Skeletal muscle tissue (tissue), 4 donors: ENCODE data around the gene SELENOS. TPM values are rescaled to one million over a fixed set of nuclear protein-coding genes. Genes with fewer than 3 reads are reported as not detected.
A peak's percentile ranks its signal among the peaks of the same experiment; 100 is the strongest.

ENCODE experiments used
- H3K27ac ChIP-seq: one replicate; pipeline ENCODE4 v1.7.0; 2013; ENCODE audit warnings: mild to moderate bottlenecking, low read depth, low read length, inconsistent platforms
- H3K27me3 ChIP-seq, 3 donors: one replicate each; pipeline ENCODE4 v1.7.0; 2013; ENCODE audit warnings: low read length in 3 of 3; ENCODE audit not compliant: control insufficient read depth in 3 of 3, insufficient read depth in 3 of 3
- H3K36me3 ChIP-seq, 3 donors: one replicate each; pipeline ENCODE4 v1.7.0; 2013; ENCODE audit warnings: low read length in 3 of 3; ENCODE audit not compliant: control insufficient read depth in 3 of 3, insufficient read depth in 3 of 3
- H3K4me1 ChIP-seq, 3 donors: one replicate each; pipeline ENCODE4 v1.7.0; 2013; ENCODE audit warnings: low read length in 3 of 3, mild to moderate bottlenecking in 3 of 3; ENCODE audit not compliant: control insufficient read depth in 3 of 3, insufficient read depth in 3 of 3
- H3K4me3 ChIP-seq, 3 donors: one replicate each; pipeline ENCODE4 v1.7.0; 2013; ENCODE audit warnings: low read length in 3 of 3
- H3K9ac ChIP-seq, 3 donors: one replicate each; pipeline ENCODE4 v1.7.0; 2013; ENCODE audit warnings: low read length in 3 of 3, mild to moderate bottlenecking in 3 of 3, moderate library complexity in 2 of 3, low read depth in 1 of 3
- H3K9me3 ChIP-seq, 3 donors: one replicate each; pipeline ENCODE4 v1.7.0; 2013; ENCODE audit warnings: low read length in 3 of 3; ENCODE audit not compliant: control insufficient read depth in 3 of 3
- total RNA-seq: library from RNA; depleted of rRNA; stranded (reverse); fragments of >200 nt; gene quantifications from one replicate; pipeline ENCODE4 v1.2.3, GENCODE V29; 2014
- donor health status: Osteomylitis.

The SELENOS gene
- 25.6 TPM for total RNA-seq

GRCh38 chr15:101277038-101277822 is at the start of gene SELENOS:
SELENOS (minus strand) TSS chr15:101277485; CDS start chr15:101277417, 68 bp downstream.
- H3K27me3 ChIP-seq, result no peaks in the 10 kb centered on the region
- H3K27ac ChIP-seq, result peak within 1 kb of the TSS; percentile 96

DNA sequence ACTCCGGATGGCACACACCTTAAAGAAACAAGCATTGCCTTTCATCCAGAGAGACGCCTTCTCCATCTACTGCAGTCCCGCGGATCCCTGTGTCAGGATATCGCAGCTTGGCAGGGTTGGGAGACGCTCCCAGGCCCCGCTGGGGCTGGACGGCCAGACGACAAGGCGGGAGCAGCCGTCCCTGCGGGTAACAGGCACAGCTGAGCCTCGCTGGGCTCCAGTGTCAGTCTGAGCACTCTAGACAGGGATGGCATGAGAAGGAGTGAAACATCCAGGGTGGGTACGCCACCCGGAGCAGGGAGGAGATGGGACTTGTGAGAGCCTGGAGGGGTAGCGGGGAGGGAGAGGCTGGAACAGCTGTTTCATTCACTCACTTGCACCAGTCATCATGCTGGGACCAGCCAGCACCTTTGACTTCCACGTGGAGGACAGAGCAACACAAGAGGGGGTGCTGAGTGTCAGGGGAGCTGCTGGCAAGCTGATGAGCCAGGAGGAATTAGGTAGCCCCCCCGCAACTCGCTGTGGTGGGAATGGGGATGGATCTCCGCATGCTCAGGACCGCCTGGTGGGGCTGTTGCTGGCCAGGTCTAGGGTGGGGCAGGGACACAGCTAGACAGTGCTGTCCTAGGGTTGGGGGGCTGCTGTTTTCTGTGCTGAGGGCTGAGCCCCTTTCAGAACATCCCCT is 49.3 kb upstream of the SELENOS start:
- H3K4me3 ChIP-seq, result no peak overlapping the region
- H3K36me3 ChIP-seq, result peaks cover 0 to 14% (median 0%) of the 10 kb centered on the region in 3 donors
- peaks cover 0 to 14% (median 10%) of the 10 kb centered on the region in 3 donors for H3K27me3 ChIP-seq
- no peaks in the 10 kb centered on the region for H3K9me3 ChIP-seq
- no peaks in the 10 kb centered on the region for H3K4me1 ChIP-seq
- H3K9ac ChIP-seq, result peak overlapping the region in 1 of 3 donors; percentile 16
- H3K27ac ChIP-seq, result no peak overlapping the region

More at GRCh38 chr15:101277038-101277822, at the start of gene SELENOS:
- Histone ChIP-seq H3K36me3 (peaks cover 38 to 52% (median 52%) of the 10 kb centered on the region in 3 donors), H3K4me1 (peaks cover 25 to 49% (median 38%) of the 10 kb centered on the region in 3 donors), H3K9ac (peak within 1 kb of the TSS; percentile 96 to 97 (median 96)), H3K9me3 (no peaks in the 10 kb centered on the region), H3K4me3 (peak within 1 kb of the TSS; percentile 93 to 97 (median 93))

GRCh38 chr15:101326026-101326315 is 48.7 kb upstream of the SELENOS start:
- no peak overlapping the region for H3K9ac ChIP-seq
- peaks cover 0 to 14% (median 0%) of the 10 kb centered on the region in 3 donors for H3K36me3 ChIP-seq

DNA sequence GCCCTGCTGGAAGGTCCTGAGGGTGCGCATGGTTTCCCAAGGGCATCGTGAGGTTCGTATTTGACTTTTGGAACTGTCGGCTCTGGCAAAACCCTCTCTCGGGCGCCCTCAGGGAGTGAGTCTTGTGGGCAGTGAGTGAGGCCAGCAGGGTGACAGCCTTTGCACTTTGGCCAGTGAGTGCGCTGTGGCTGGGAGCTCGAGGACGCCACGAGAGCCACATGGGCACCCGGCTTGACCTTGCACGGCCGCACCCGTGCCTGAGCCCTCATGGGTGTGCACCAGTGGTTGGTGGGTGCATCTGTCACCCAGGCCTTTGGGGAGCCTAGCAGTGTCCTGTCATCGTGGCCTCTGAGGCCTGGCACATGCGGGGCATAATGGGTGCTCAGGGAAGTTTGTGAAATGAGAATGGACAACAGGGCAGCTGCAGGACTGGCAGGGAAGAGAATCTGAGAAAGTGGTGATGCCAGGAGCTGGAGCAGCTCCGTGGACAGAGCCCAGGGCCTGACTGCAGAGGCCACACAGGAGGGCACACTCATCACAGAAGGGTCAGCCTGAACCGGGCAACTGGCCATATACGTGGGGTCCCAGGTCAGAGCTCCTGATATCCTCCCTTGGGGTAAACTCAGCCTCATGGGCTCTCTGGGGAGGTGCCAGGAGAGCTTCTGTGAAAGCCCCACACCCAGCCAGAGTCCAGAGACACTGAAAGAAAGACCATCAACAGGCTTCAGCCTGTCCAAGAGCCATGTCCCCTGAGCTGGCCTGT is 48.2 kb upstream of the SELENOS start:
- Histone ChIP-seq H3K9me3 (no peaks in the 10 kb centered on the region), H3K4me1 (no peaks in the 10 kb centered on the region), H3K9ac (no peak overlapping the region), H3K36me3 (peaks cover 0 to 14% (median 0%) of the 10 kb centered on the region in 3 donors), H3K27ac (no peak overlapping the region), H3K4me3 (no peak overlapping the region), H3K27me3 (peaks cover 0 to 14% (median 10%) of the 10 kb centered on the region in 3 donors)

More at GRCh38 chr15:101326026-101326315, 48.7 kb upstream of the SELENOS start:
- no peaks in the 10 kb centered on the region for H3K9me3 ChIP-seq
- H3K4me1 ChIP-seq, result no peaks in the 10 kb centered on the region
- no peak overlapping the region for H3K4me3 ChIP-seq
- H3K27me3 ChIP-seq, result peaks cover 0 to 14% (median 10%) of the 10 kb centered on the region in 3 donors
- no peak overlapping the region for H3K27ac ChIP-seq

DNA sequence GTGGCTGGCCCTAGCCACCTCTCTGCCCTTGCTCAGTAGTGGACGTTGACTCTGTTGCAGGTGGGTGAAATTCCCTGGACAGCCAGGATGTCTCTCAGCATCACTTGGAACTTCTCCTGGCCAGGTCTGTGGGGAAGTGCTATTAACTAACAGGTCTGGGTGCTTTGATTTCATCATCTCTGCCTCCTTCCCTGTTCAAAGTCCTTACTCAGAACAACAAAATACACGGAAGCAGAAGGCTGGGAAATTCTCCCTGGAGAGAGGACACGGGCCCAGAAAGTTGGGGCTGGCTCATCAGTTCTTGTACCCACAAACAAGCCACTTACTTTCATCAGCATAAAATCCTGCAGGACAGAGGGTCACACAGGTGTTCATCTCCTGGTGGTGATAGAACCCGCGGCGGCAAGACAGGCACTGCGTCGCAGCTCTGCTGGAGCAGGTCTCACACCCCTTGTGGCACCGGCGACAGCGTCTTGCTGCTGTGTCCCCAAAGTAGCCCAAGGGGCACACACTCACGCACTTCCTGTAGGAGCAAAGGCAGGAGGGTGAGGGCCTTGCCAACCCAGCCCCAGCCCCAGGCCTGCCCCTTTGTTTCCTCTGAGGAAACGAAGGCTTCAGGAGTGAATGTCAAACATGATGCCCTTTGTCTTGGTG is 47.4 kb upstream of the SELENOS start:
- H3K36me3 ChIP-seq, result peaks cover 0 to 14% (median 0%) of the 10 kb centered on the region in 3 donors
- H3K27ac ChIP-seq, result no peak overlapping the region
- H3K4me3 ChIP-seq, result no peak overlapping the region
- no peaks in the 10 kb centered on the region for H3K4me1 ChIP-seq
- H3K27me3 ChIP-seq, result peaks cover 0 to 12% (median 10%) of the 10 kb centered on the region in 3 donors
- H3K9ac ChIP-seq, result no peak overlapping the region
- H3K9me3 ChIP-seq, result no peaks in the 10 kb centered on the region

GRCh38 chr15:101323793-101324523 is 46.7 kb upstream of the SELENOS start:
- Histone ChIP-seq H3K4me1 (no peaks in the 10 kb centered on the region), H3K27ac (no peak overlapping the region), H3K9ac (no peak overlapping the region), H3K27me3 (peaks cover 0 to 12% (median 10%) of the 10 kb centered on the region in 3 donors), H3K36me3 (peaks cover 0 to 14% (median 0%) of the 10 kb centered on the region in 3 donors), H3K4me3 (no peak overlapping the region), H3K9me3 (no peaks in the 10 kb centered on the region)

- Histone ChIP-seq H3K9ac (no peak overlapping the region), H3K4me1 (no peaks in the 10 kb centered on the region), H3K36me3 (peaks cover 0 to 14% (median 3%) of the 10 kb centered on the region in 3 donors), H3K9me3 (no peaks in the 10 kb centered on the region), H3K27ac (no peak overlapping the region), H3K27me3 (peaks cover 0 to 9% (median 8%) of the 10 kb centered on the region in 3 donors), H3K4me3 (no peak overlapping the region)
Observed at GRCh38 chr15:101322854-101323477, 45.7 kb upstream of the SELENOS start.

DNA sequence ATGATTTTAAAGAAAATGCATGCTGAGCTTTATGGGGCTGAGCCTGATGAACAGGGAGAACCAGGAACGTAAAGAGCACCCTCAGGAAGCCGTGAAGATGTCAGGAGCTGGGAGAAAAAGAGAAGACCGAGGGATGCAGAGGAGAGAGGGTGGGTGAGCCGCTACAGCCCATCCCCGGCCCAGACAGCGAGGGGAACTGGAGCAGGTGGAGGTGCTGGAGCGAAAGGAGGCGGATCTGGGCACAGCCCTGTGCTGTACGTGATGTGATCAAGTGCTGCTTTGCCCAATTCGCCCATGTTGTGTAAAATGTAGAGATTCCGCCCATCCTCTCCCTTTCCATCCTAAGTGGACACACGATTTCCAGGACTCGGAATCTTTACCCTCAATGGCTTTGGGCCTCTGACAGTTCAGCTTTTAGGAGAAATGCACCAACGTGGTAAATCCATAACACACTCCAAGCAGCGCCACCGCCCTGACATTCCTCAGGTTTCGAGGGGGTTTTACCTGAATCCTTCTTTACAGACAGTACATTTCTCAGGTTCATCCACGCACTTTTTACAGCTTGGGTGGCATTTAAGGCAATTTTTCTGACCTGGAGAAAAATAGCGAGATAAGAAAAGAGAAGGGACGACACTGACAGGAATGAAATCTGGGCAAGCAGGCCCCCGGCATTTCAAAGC is 44.9 kb upstream of the SELENOS start:
- H3K27me3 ChIP-seq, result peaks cover 0 to 7% (median 2%) of the 10 kb centered on the region in 3 donors
- H3K4me3 ChIP-seq, result no peak overlapping the region
- H3K9ac ChIP-seq, result no peak overlapping the region
- no peaks in the 10 kb centered on the region for H3K9me3 ChIP-seq
- H3K27ac ChIP-seq, result no peak overlapping the region
- H3K36me3 ChIP-seq, result peaks cover 0 to 14% (median 3%) of the 10 kb centered on the region in 3 donors
- H3K4me1 ChIP-seq, result no peaks in the 10 kb centered on the region
